Activated CD4-positive, alpha-beta T cell treated with anti-CD3 and anti-CD28 coated beads, Interleukin-2, amount 10 ng/mL, durations not matched to agents 24 days and 14 days (primary cell): ENCODE measurements around the gene ALKBH5. TPM values are rescaled to one million over a fixed set of nuclear protein-coding genes. Genes with fewer than 3 reads are reported as not detected.

Experiments
- DNase-seq: peaks from one replicate; pipeline ENCODE4 v3.0.0; 2022
- H3K27ac Mint-ChIP-seq: one replicate; pipeline ENCODE4 v1.8.0; 2022; ENCODE audit warnings: mild to moderate bottlenecking, mixed read lengths
- H3K27me3 Mint-ChIP-seq: one replicate; pipeline ENCODE4 v1.8.0; 2022; ENCODE audit warnings: mixed read lengths
- H3K36me3 Mint-ChIP-seq: one replicate; pipeline ENCODE4 v1.8.0; 2022; ENCODE audit warnings: low read depth, mild to moderate bottlenecking, mixed read lengths
- H3K4me1 Mint-ChIP-seq: one replicate; pipeline ENCODE4 v1.8.0; 2021; ENCODE audit warnings: mixed read lengths
- H3K4me3 Mint-ChIP-seq: one replicate; pipeline ENCODE4 v1.8.0; 2022; ENCODE audit warnings: mild to moderate bottlenecking, moderate library complexity, mixed read lengths
- H3K9me3 Mint-ChIP-seq: one replicate; pipeline ENCODE4 v1.8.0; 2021; ENCODE audit warnings: mixed read lengths
- intact Hi-C: fragments of 100-400 bp; cut with micrococcal nuclease; formaldehyde crosslinking; loops from one replicate; pipeline ENCODE4 v1.15.1; 2023
- total RNA-seq: library from RNA; stranded (reverse); gene quantifications from 2 replicates; pipeline ENCODE4 v1.2.3, GENCODE V29; 2022

The ALKBH5 gene
- total RNA-seq, 1 donor from 2014 or later = 158 TPM

- DNase-seq = no peak
- H3K27ac Mint-ChIP-seq = no peak overlapping the region
- intact Hi-C loops = no loop called here
- H3K4me3 Mint-ChIP-seq = no peak overlapping the region
- H3K36me3 Mint-ChIP-seq = peaks cover 10% of the 10 kb centered on the region
- H3K9me3 Mint-ChIP-seq = no peaks in the 10 kb centered on the region
- peaks cover 6% of the 10 kb centered on the region for H3K4me1 Mint-ChIP-seq
- H3K27me3 Mint-ChIP-seq = no peaks in the 10 kb centered on the region
Observed at GRCh38 chr17:18240449-18240848, 56.8 kb downstream of the ALKBH5 start.

- intact Hi-C loops = no loop called here
- H3K9me3 Mint-ChIP-seq = no peaks in the 10 kb centered on the region
- DNase-seq = no peak
- peaks cover 11% of the 10 kb centered on the region for H3K36me3 Mint-ChIP-seq
- no peak overlapping the region for H3K4me3 Mint-ChIP-seq
- no peaks in the 10 kb centered on the region for H3K27me3 Mint-ChIP-seq
- no peaks in the 10 kb centered on the region for H3K4me1 Mint-ChIP-seq
- H3K27ac Mint-ChIP-seq = no peak overlapping the region
Observed at GRCh38 chr17:18241229-18241871, 57.7 kb downstream of the ALKBH5 start.

- peaks cover 31% of the 10 kb centered on the region for H3K36me3 Mint-ChIP-seq
- DNase-seq = no peak
- no peaks in the 10 kb centered on the region for H3K27me3 Mint-ChIP-seq
- no peak overlapping the region for H3K27ac Mint-ChIP-seq
- intact Hi-C loops = no loop called here
- no peak overlapping the region for H3K4me3 Mint-ChIP-seq
- H3K4me1 Mint-ChIP-seq = peaks cover 4% of the 10 kb centered on the region
- H3K9me3 Mint-ChIP-seq = no peaks in the 10 kb centered on the region
Observed at GRCh38 chr17:18245038-18245776, 61.6 kb downstream of the ALKBH5 start.

- H3K27me3 Mint-ChIP-seq = no peaks in the 10 kb centered on the region
- no peak for DNase-seq
- H3K9me3 Mint-ChIP-seq = no peaks in the 10 kb centered on the region
- H3K4me1 Mint-ChIP-seq = peaks cover 6% of the 10 kb centered on the region
- intact Hi-C loops = no loop called here
- H3K27ac Mint-ChIP-seq = no peak overlapping the region
- no peak overlapping the region for H3K4me3 Mint-ChIP-seq
- peaks cover 37% of the 10 kb centered on the region for H3K36me3 Mint-ChIP-seq
Observed at GRCh38 chr17:18246109-18246725, 62.6 kb downstream of the ALKBH5 start.

- intact Hi-C loops = no loop called here
- Mint-ChIP-seq H3K36me3 (peaks cover 44% of the 10 kb centered on the region), H3K27me3 (no peaks in the 10 kb centered on the region), H3K4me3 (no peak overlapping the region), H3K9me3 (no peaks in the 10 kb centered on the region), H3K4me1 (peaks cover 6% of the 10 kb centered on the region), H3K27ac (no peak overlapping the region)
- DNase-seq = peak; percentile 83
Observed at GRCh38 chr17:18246880-18247612, 63.4 kb downstream of the ALKBH5 start.

GRCh38 chr17:18247613-18248001, 64.0 kb downstream of the ALKBH5 start:
- Mint-ChIP-seq H3K4me1 (peaks cover 6% of the 10 kb centered on the region), H3K9me3 (no peaks in the 10 kb centered on the region), H3K27me3 (no peaks in the 10 kb centered on the region), H3K36me3 (peaks cover 47% of the 10 kb centered on the region), H3K27ac (no peak overlapping the region), H3K4me3 (no peak overlapping the region)
- intact Hi-C loops = loop anchor here (2.0 kb wide), 1 partner anchor 67 kb away; the partner anchor contains the start of genes SMCR8 and TOP3A
- DNase-seq = no peak

GRCh38 chr17:18248300-18248731, 64.7 kb downstream of the ALKBH5 start:
- Mint-ChIP-seq H3K36me3 (peaks cover 50% of the 10 kb centered on the region), H3K27me3 (no peaks in the 10 kb centered on the region), H3K9me3 (no peaks in the 10 kb centered on the region), H3K4me3 (no peak overlapping the region), H3K4me1 (peaks cover 6% of the 10 kb centered on the region), H3K27ac (no peak overlapping the region)
- peak; percentile 90 for DNase-seq
- intact Hi-C loops = loop anchor here (2.0 kb wide), 1 partner anchor 66 kb away; the partner anchor contains the start of genes SMCR8 and TOP3A

GRCh38 chr17:18248811-18249210, 65.2 kb downstream of the ALKBH5 start:
- no peak for DNase-seq
- H3K4me1 Mint-ChIP-seq = peaks cover 6% of the 10 kb centered on the region
- peaks cover 53% of the 10 kb centered on the region for H3K36me3 Mint-ChIP-seq
- H3K27me3 Mint-ChIP-seq = no peaks in the 10 kb centered on the region
- no peak overlapping the region for H3K4me3 Mint-ChIP-seq
- intact Hi-C loops = loop anchor here (2.0 kb wide), 1 partner anchor 66 kb away; the partner anchor contains the start of genes SMCR8 and TOP3A
- H3K9me3 Mint-ChIP-seq = no peaks in the 10 kb centered on the region
- H3K27ac Mint-ChIP-seq = no peak overlapping the region

GRCh38 chr17:18250259-18250658, 66.6 kb downstream of the ALKBH5 start:
- Mint-ChIP-seq H3K4me3 (no peak overlapping the region), H3K36me3 (peaks cover 59% of the 10 kb centered on the region), H3K27ac (no peak overlapping the region), H3K4me1 (peaks cover 6% of the 10 kb centered on the region), H3K9me3 (no peaks in the 10 kb centered on the region), H3K27me3 (no peaks in the 10 kb centered on the region)
- DNase-seq = no peak
- intact Hi-C loops = no loop called here

- Mint-ChIP-seq H3K27ac (no peak overlapping the region), H3K4me1 (peaks cover 6% of the 10 kb centered on the region), H3K4me3 (no peak overlapping the region), H3K36me3 (peaks cover 57% of the 10 kb centered on the region), H3K9me3 (no peaks in the 10 kb centered on the region), H3K27me3 (no peaks in the 10 kb centered on the region)
- intact Hi-C loops = no loop called here
- no peak for DNase-seq
Observed at GRCh38 chr17:18250708-18251107, 67.1 kb downstream of the ALKBH5 start.

- intact Hi-C loops = no loop called here
- Mint-ChIP-seq H3K4me1 (peaks cover 6% of the 10 kb centered on the region), H3K27ac (no peak overlapping the region), H3K9me3 (no peaks in the 10 kb centered on the region), H3K27me3 (no peaks in the 10 kb centered on the region), H3K4me3 (no peak overlapping the region), H3K36me3 (peaks cover 62% of the 10 kb centered on the region)
- no peak for DNase-seq
Observed at GRCh38 chr17:18251204-18251603, 67.6 kb downstream of the ALKBH5 start.

- intact Hi-C loops = no loop called here
- Mint-ChIP-seq H3K4me3 (no peak overlapping the region), H3K27ac (no peak overlapping the region), H3K36me3 (peaks cover 58% of the 10 kb centered on the region), H3K27me3 (no peaks in the 10 kb centered on the region), H3K9me3 (no peaks in the 10 kb centered on the region), H3K4me1 (peaks cover 12% of the 10 kb centered on the region)
- DNase-seq = no peak
Observed at GRCh38 chr17:18252160-18252559, 68.5 kb downstream of the ALKBH5 start.

GRCh38 chr17:18253187-18253884, 69.7 kb downstream of the ALKBH5 start:
- Mint-ChIP-seq H3K4me3 (no peak overlapping the region), H3K4me1 (peaks cover 16% of the 10 kb centered on the region), H3K9me3 (no peaks in the 10 kb centered on the region), H3K36me3 (peaks cover 54% of the 10 kb centered on the region), H3K27ac (no peak overlapping the region), H3K27me3 (no peaks in the 10 kb centered on the region)
- no peak for DNase-seq
- intact Hi-C loops = no loop called here
